HL-60 (cell line): Measurements from ENCODE around the gene IKBKE.

Experiments used
- CTCF ChIP-seq: IDR thresholded peaks from one replicate; pipeline ENCODE4 v1.5.1; 2011; ENCODE audit warnings: low read length, control low read depth, inconsistent platforms; ENCODE audit not compliant: insufficient read depth
- POLR2AphosphoS5 ChIP-seq: IDR thresholded peaks from 2 replicates; pipeline ENCODE4 v1.6.1; 2012; ENCODE audit warnings: low read depth
- REST ChIP-seq: IDR thresholded peaks from 2 replicates; pipeline ENCODE4 v1.6.1; 2012; ENCODE audit warnings: low read depth; ENCODE audit not compliant: insufficient replicate concordance
- SPI1 ChIP-seq: IDR thresholded peaks from 2 replicates; pipeline ENCODE4 v1.6.1; 2012; ENCODE audit warnings: low read depth, mild to moderate bottlenecking, borderline replicate concordance

- TF ChIP-seq REST, result no peak
- TF ChIP-seq CTCF, result no peak
- no peak for TF ChIP-seq POLR2AphosphoS5
- no peak for TF ChIP-seq SPI1
Observed at GRCh38 chr1:206471415-206471801, 1.1 kb downstream of the IKBKE start.
